Thoracic aorta (tissue), 2 donors: Measurements from ENCODE around the gene UBA5. TPM values are rescaled to one million over a fixed set of nuclear protein-coding genes. Genes with fewer than 3 reads are reported as not detected.
"Not testable (repeated sequence)": the region's sequence is repeated elsewhere in the genome, so short reads cannot be mapped to it uniquely, and the experiment has no call there.

Source experiments
- ATAC-seq: fragments of 150-250 bp; one replicate; pipeline ENCODE4 v1.8.0; 2017; ENCODE audit warnings: low read depth; ENCODE audit not compliant: insufficient number of reproducible peaks, low FRiP score
- DNase-seq: peaks from one replicate; pipeline ENCODE4 v3.0.0-alpha.2; 2020; ENCODE audit warnings: low spot score
- H3K27ac ChIP-seq, 2 donors: fragments of 200-600 bp; sonication (generic); 1 replicate in 1 of 2; 2 replicates in 1 of 2; pipeline ENCODE4 v1.5.1; 2016; ENCODE audit warnings: mild to moderate bottlenecking in 2 of 2, moderate library complexity in 2 of 2
- H3K27me3 ChIP-seq: fragments of 200-600 bp; sonication (generic); replicated peaks from 2 replicates; pipeline ENCODE4 v1.6.0; 2016; ENCODE audit warnings: mild to moderate bottlenecking; ENCODE audit not compliant: insufficient read depth
- H3K36me3 ChIP-seq: fragments of 200-600 bp; sonication (generic); one replicate; pipeline ENCODE4 v1.5.1; 2016
- H3K4me1 ChIP-seq, 2 donors: fragments of 200-600 bp; sonication (generic); 1 replicate in 1 of 2; 2 replicates in 1 of 2; pipeline versions ENCODE4 v1.5.1 to v1.6.0; 2016; ENCODE audit warnings: low read depth in 2 of 2, mild to moderate bottlenecking in 1 of 2; ENCODE audit not compliant: control insufficient read depth in 1 of 2
- H3K4me3 ChIP-seq: fragments of 200-600 bp; sonication (generic); 2 replicates; pipeline ENCODE4 v1.5.1; 2016; ENCODE audit warnings: mild to moderate bottlenecking
- H3K9me3 ChIP-seq: fragments of 200-600 bp; sonication (generic); 2 replicates; pipeline ENCODE4 v1.5.1; 2016
- CTCF ChIP-seq: fragments of 200-600 bp; sonication (generic); IDR thresholded peaks from one replicate; pipeline ENCODE4 v1.5.1; 2019; ENCODE audit warnings: antibody characterized with exemption
- total RNA-seq, 2 donors: library from RNA; depleted of rRNA; stranded (reverse); fragments of >200 nt; gene quantifications; one replicate each; pipeline versions ENCODE4 v1.1.0 to v1.2.3, GENCODE V29; 2016

The UBA5 gene
- total RNA-seq, 2 donors from 2014 or later, result 26.4 to 52.4 TPM

- Histone ChIP-seq H3K27me3 (no peaks in the 10 kb centered on the region), H3K4me3 (no peak overlapping the region), H3K9me3 (no peaks in the 10 kb centered on the region), H3K27ac (no peak overlapping the region), H3K4me1 (no peaks in the 10 kb centered on the region), H3K36me3 (peaks cover 4% of the 10 kb centered on the region)
- no peak for TF ChIP-seq CTCF
- ATAC-seq (no peak), DNase-seq (no peak)
These were observed 21.4 kb upstream of the UBA5 start for GRCh38 chr3:132638706-132639105.

- not testable (repeated sequence) for H3K4me1 ChIP-seq, H3K4me3 ChIP-seq, H3K27me3 ChIP-seq, H3K36me3 ChIP-seq, H3K27ac ChIP-seq, DNase-seq, H3K9me3 ChIP-seq, ATAC-seq
These were observed 18.7 kb upstream of the UBA5 start for GRCh38 chr3:132641427-132641826.

DNA sequence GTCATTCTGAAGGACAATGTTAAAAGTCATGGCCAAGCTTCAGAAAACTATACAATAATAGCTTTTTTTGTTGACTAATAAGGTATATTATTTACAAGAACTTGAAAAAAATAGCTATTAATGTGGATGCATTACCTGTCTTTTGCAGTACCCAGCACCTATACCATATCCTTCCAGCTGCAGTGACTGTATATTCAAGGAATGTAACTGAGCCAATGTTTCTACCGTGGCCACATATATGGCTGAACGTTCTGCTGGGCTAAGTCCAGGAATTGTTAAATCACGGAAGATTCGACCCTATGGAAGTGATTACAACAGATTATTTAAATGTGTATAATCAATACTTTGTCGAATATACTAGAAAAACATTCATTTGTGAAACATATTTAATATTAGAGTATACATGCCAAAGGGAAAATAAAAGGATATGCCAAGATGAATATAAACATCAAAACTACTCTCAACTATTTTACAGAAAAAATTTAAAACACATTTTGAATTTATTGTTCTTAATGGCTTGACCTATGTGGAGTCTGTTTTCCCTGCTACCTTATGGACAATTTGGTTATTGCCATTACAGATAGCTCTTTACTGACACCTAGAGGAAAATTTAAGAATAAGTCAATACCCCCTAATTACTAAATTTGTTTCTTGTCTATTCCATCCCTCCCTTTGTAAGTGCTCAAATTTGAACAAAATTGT, 18.1 kb upstream of the UBA5 start:
- Histone ChIP-seq H3K4me1 (no peaks in the 10 kb centered on the region), H3K36me3 (peaks cover 4% of the 10 kb centered on the region), H3K27ac (no peak overlapping the region), H3K9me3 (no peaks in the 10 kb centered on the region), H3K4me3 (no peak overlapping the region), H3K27me3 (no peaks in the 10 kb centered on the region)
- TF ChIP-seq CTCF, result peak; percentile 80
- no peak for ATAC-seq
- DNase-seq, result no peak

- TF ChIP-seq CTCF, result no peak
- H3K4me1 ChIP-seq, result no peaks in the 10 kb centered on the region
- no peaks in the 10 kb centered on the region for H3K9me3 ChIP-seq
- H3K36me3 ChIP-seq, result peaks cover 4% of the 10 kb centered on the region
- no peak overlapping the region for H3K4me3 ChIP-seq
- no peak for DNase-seq
- H3K27me3 ChIP-seq, result no peaks in the 10 kb centered on the region
- no peak for ATAC-seq
- H3K27ac ChIP-seq, result no peak overlapping the region
These were observed 17.6 kb upstream of the UBA5 start for GRCh38 chr3:132642539-132642847.

DNA sequence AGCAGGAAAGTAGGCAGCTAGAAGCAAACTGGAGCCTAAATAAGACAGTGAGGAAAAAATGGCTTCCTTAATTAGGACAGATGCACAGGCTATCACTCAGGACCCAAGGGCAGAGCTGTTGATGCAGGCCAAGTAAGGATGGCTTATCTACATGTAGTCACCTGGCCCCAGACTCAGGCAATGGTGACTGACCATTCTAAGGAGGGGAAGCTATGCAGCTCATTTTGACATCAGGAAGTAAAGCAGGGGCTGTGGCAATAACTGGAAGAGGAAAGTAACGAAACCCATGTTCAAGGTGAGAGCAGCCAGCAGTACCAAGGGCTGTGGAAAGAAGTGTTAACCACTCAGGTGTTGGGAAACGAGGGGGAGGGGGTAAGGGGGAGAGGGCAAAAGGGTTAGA, 16.8 kb upstream of the UBA5 start:
- peaks cover 4% of the 10 kb centered on the region for H3K36me3 ChIP-seq
- no peaks in the 10 kb centered on the region for H3K4me1 ChIP-seq
- no peaks in the 10 kb centered on the region for H3K27me3 ChIP-seq
- TF ChIP-seq CTCF, result no peak
- H3K27ac ChIP-seq, result no peak overlapping the region
- DNase-seq, result no peak
- H3K4me3 ChIP-seq, result no peak overlapping the region
- no peak for ATAC-seq
- no peaks in the 10 kb centered on the region for H3K9me3 ChIP-seq

GRCh38 chr3:132645058-132645457, 15.1 kb upstream of the UBA5 start:
- no peak for ATAC-seq
- Histone ChIP-seq H3K9me3 (no peaks in the 10 kb centered on the region), H3K4me3 (no peak overlapping the region), H3K27ac (no peak overlapping the region), H3K27me3 (no peaks in the 10 kb centered on the region), H3K4me1 (no peaks in the 10 kb centered on the region), H3K36me3 (peaks cover 4% of the 10 kb centered on the region)
- no peak for DNase-seq
- TF ChIP-seq CTCF, result no peak
